Uterus (tissue), 4 donors: Measurements from ENCODE around the gene MAEA. TPM values are rescaled to one million over a fixed set of nuclear protein-coding genes. Genes with fewer than 3 reads are reported as not detected.

Experiments
- DNase-seq, 2 donors: peaks; one replicate each; pipeline ENCODE4 v3.0.0-alpha.2; 2019 to 2020
- H3K27ac ChIP-seq, 2 donors: fragments of 200-600 bp; sonication (generic); 1 replicate in 1 of 2; 2 replicates in 1 of 2; pipeline ENCODE4 v1.5.1; 2016 to 2018
- H3K27me3 ChIP-seq, 2 donors: fragments of 200-600 bp; sonication (generic); one replicate each; pipeline ENCODE4 v1.5.1; 2018 to 2019; ENCODE audit warnings: control low read depth in 1 of 2
- H3K36me3 ChIP-seq, 2 donors: fragments of 200-600 bp; sonication (generic); one replicate each; pipeline ENCODE4 v1.5.1; 2019; ENCODE audit warnings: control low read depth in 1 of 2
- H3K4me1 ChIP-seq, 2 donors: fragments of 200-600 bp; sonication (generic); one replicate each; pipeline ENCODE4 v1.5.1; 2018 to 2019; ENCODE audit warnings: control low read depth in 1 of 2
- H3K4me3 ChIP-seq, 2 donors: fragments of 200-600 bp; sonication (generic); 1 replicate in 1 of 2; 2 replicates in 1 of 2; pipeline ENCODE4 v1.5.1; 2018 to 2019; ENCODE audit warnings: mild to moderate bottlenecking in 1 of 2
- H3K9me3 ChIP-seq, 2 donors: fragments of 200-600 bp; sonication (generic); one replicate each; pipeline ENCODE4 v1.5.1; 2019; ENCODE audit warnings: control low read depth in 1 of 2
- CTCF ChIP-seq, 4 experiments: fragments of 200-600 bp in 2 of 4; fragments of 450-650 bp in 2 of 4; sonication (generic) in 2 of 4; IDR thresholded peaks; one replicate each; pipeline ENCODE4 v1.5.1; 2016 to 2019; ENCODE audit warnings: antibody characterized with exemption in 4 of 4, mild to moderate bottlenecking in 2 of 4, moderate library complexity in 1 of 4
- POLR2A ChIP-seq, 2 donors: fragments of 450-650 bp; IDR thresholded peaks; one replicate each; pipeline ENCODE4 v1.6.1; 2016; ENCODE audit warnings: antibody characterized with exemption in 2 of 2, mild to moderate bottlenecking in 1 of 2, moderate library complexity in 1 of 2
- intact Hi-C: fragments of 100-400 bp; cut with DNase I; formaldehyde crosslinking; loops from one replicate; pipeline ENCODE4 v1.15.1; 2023; ENCODE audit warnings: low total_unique reads
- total RNA-seq, 4 donors: library from RNA; depleted of rRNA in 3 of 4; stranded (reverse); fragments of >200 nt in 3 of 4; gene quantifications; one replicate each; pipeline versions ENCODE4 v1.1.0 to v1.2.4, GENCODE V29; 2014 to 2023
- donor health status: DM: yes; HTN: yes; CAD: no.

Gene MAEA
- total RNA-seq, 4 donors from 2014 or later, result 32.3 to 70.7 (median 67.8) TPM

- Histone ChIP-seq H3K36me3 (no peaks in the 10 kb centered on the region), H3K27ac (no peak overlapping the region), H3K4me1 (peaks cover 10 to 19% of the 10 kb centered on the region in 2 donors), H3K27me3 (no peaks in the 10 kb centered on the region), H3K4me3 (no peak overlapping the region), H3K9me3 (no peaks in the 10 kb centered on the region)
- intact Hi-C loops, result no loop called here
- TF ChIP-seq POLR2A (IDR thresholded peaks at IDR 0.05) (no peak), CTCF (IDR thresholded peaks at IDR 0.05) (no peak)
- no peak for DNase-seq
Measured at GRCh38 chr4:1307951-1308735, 18.5 kb downstream of the MAEA start.

GRCh38 chr4:1309261-1310010 is 19.7 kb downstream of the MAEA start:
- intact Hi-C loops, result no loop called here
- Histone ChIP-seq H3K36me3 (no peaks in the 10 kb centered on the region), H3K27me3 (no peaks in the 10 kb centered on the region), H3K4me3 (peak overlapping the region; percentile 31 to 38), H3K4me1 (peaks cover 10 to 19% of the 10 kb centered on the region in 2 donors), H3K9me3 (no peaks in the 10 kb centered on the region), H3K27ac (peak overlapping the region; percentile 58 to 66)
- peak; percentile 90 to 94 for DNase-seq
- TF ChIP-seq POLR2A (IDR thresholded peaks at IDR 0.05), result peak in 1 of 2 donors; percentile 32
- TF ChIP-seq CTCF (IDR thresholded peaks at IDR 0.05), result peak in 1 of 4 experiments; percentile 19

GRCh38 chr4:1310031-1310795 is 20.5 kb downstream of the MAEA start:
- no peaks in the 10 kb centered on the region for H3K27me3 ChIP-seq
- TF ChIP-seq POLR2A (IDR thresholded peaks at IDR 0.05), result no peak
- no peak for TF ChIP-seq CTCF (IDR thresholded peaks at IDR 0.05)
- H3K27ac ChIP-seq, result peak overlapping the region; percentile 58 to 66
- H3K4me3 ChIP-seq, result peak overlapping the region; percentile 31 to 38
- intact Hi-C loops, result no loop called here
- H3K4me1 ChIP-seq, result peaks cover 10 to 19% of the 10 kb centered on the region in 2 donors
- no peak for DNase-seq
- H3K36me3 ChIP-seq, result no peaks in the 10 kb centered on the region
- H3K9me3 ChIP-seq, result no peaks in the 10 kb centered on the region

- DNase-seq, result no peak
- no peak overlapping the region for H3K27ac ChIP-seq
- TF ChIP-seq CTCF (IDR thresholded peaks at IDR 0.05) (no peak), POLR2A (IDR thresholded peaks at IDR 0.05) (no peak)
- H3K36me3 ChIP-seq, result no peaks in the 10 kb centered on the region
- no peaks in the 10 kb centered on the region for H3K9me3 ChIP-seq
- no peaks in the 10 kb centered on the region for H3K27me3 ChIP-seq
- H3K4me3 ChIP-seq, result no peak overlapping the region
- intact Hi-C loops, result no loop called here
- peaks cover 10 to 19% of the 10 kb centered on the region in 2 donors for H3K4me1 ChIP-seq
Measured at GRCh38 chr4:1310796-1311631, 21.3 kb downstream of the MAEA start.
